HepG2 (cell line): ENCODE measurements around the gene WDR62. TPM values are rescaled to one million over a fixed set of nuclear protein-coding genes. Genes with fewer than 3 reads are reported as not detected.

Experiments used
- ATAC-seq: fragments of 200-7000 bp; cut with Tn5 transposase; 3 replicates; pipeline ENCODE4 v1.9.1; 2020; ENCODE audit warnings: mild to moderate bottlenecking, moderate library complexity
- BruUV-seq: library from RNA; stranded (reverse); fragments of 400-500 nt; replicated peaks from 2 replicates; lab custom pipeline; 2021; lab: Mats Ljungman, UMichigan
- CTCF ChIA-PET: fragments of 300-600 bp; formaldehyde crosslinking; extraction: SDS; loops from one replicate; lab custom pipeline; 2021; ENCODE audit warnings: low total read pairs, inconsistent platforms, low intra/inter-chr PET ratio; lab: Yijun Ruan, JAX
- POLR2A ChIA-PET: fragments of 350-600 bp; sonication (Branson Sonifier 250); formaldehyde crosslinking; loops from one replicate; lab custom pipeline; 2020; ENCODE audit warnings: antibody characterized with exemption, inconsistent platforms; lab: Yijun Ruan, JAX
- DNase-seq: peaks from one replicate; pipeline ENCODE4 v3.0.0-alpha.2; 2015; ENCODE audit warnings: low spot score
- FAIRE-seq: peaks from 3 replicates; lab custom pipeline; 2011; peaks lifted over from hg19 to GRCh38; lab: Jason Lieb, UNC
- H2AFZ ChIP-seq: one replicate; pipeline ENCODE4 v1.6.1; 2011; ENCODE audit warnings: low read length, inconsistent platforms
- H3K27ac ChIP-seq: fragments of 300-600 bp; 3 replicates; pipeline ENCODE4 v1.8.0; 2011; ENCODE audit warnings: mixed run types, mild to moderate bottlenecking, mixed read lengths, low read length, inconsistent platforms; ENCODE audit not compliant: insufficient read depth; ENCODE audit errors: extremely low read length
- H3K27me3 ChIP-seq, 2 experiments: fragments of 200-600 bp in 1 of 2; 2 replicates in 1 of 2; 3 replicates in 1 of 2; pipeline versions ENCODE4 v1.6.0 to v1.8.0; 2011; ENCODE audit warnings: low read length in 2 of 2, mild to moderate bottlenecking in 2 of 2, moderate library complexity in 2 of 2, inconsistent platforms in 1 of 2; ENCODE audit not compliant: insufficient read depth in 2 of 2, control insufficient read depth in 1 of 2
- H3K36me3 ChIP-seq, 2 experiments: fragments of 200-600 bp in 1 of 2; replicated peaks in 1 of 2; 2 replicates in 1 of 2; 3 replicates in 1 of 2; pipeline versions ENCODE4 v1.5.1 to v1.8.0; 2011; ENCODE audit warnings: low read length in 2 of 2, inconsistent platforms in 1 of 2; ENCODE audit not compliant: insufficient read depth in 2 of 2, control insufficient read depth in 1 of 2
- H3K4me1 ChIP-seq: 2 replicates; pipeline ENCODE4 v1.5.1; 2012; ENCODE audit warnings: low read length, inconsistent platforms; ENCODE audit not compliant: insufficient read depth
- H3K4me2 ChIP-seq: 2 replicates; pipeline ENCODE4 v1.6.0; 2011; ENCODE audit warnings: low read depth, low read length, inconsistent platforms
- H3K4me3 ChIP-seq, 3 experiments: fragments of 200-600 bp in 1 of 3; sonication (generic), shearing (Covaris generic) in 1 of 3; replicated peaks in 1 of 3; 2 replicates each; pipeline ENCODE4 v1.5.1; 2011 to 2016; ENCODE audit warnings: low read length in 3 of 3, inconsistent platforms in 2 of 3, low read depth in 2 of 3, mild to moderate bottlenecking in 2 of 3, control low read depth in 1 of 3, mixed read lengths in 1 of 3; ENCODE audit not compliant: insufficient read depth in 1 of 3
- H3K79me2 ChIP-seq: one replicate; pipeline ENCODE4 v1.6.1; 2011; ENCODE audit warnings: low read length, inconsistent platforms; ENCODE audit not compliant: insufficient read depth
- H3K9ac ChIP-seq: 2 replicates; pipeline ENCODE4 v1.6.0; 2011; ENCODE audit warnings: mild to moderate bottlenecking, low read depth, low read length, inconsistent platforms; ENCODE audit not compliant: insufficient read depth
- H3K9me3 ChIP-seq: 2 replicates; pipeline ENCODE4 v1.5.1; 2012; ENCODE audit warnings: mild to moderate bottlenecking, low read length
- H4K20me1 ChIP-seq: 2 replicates; pipeline ENCODE4 v1.6.0; 2011; ENCODE audit warnings: inconsistent platforms, mild to moderate bottlenecking, low read length, moderate library complexity; ENCODE audit not compliant: insufficient read depth
- FUBP1 ChIP-seq: sonication (generic); formaldehyde crosslinking; IDR thresholded peaks from 2 replicates; pipeline ENCODE4 v1.5.1; 2020; ENCODE audit warnings: missing genetic modification reagents, mild to moderate bottlenecking, borderline replicate concordance
- IRF1 ChIP-seq: sonication (generic); formaldehyde crosslinking; IDR thresholded peaks from 2 replicates; pipeline ENCODE4 v1.4.0; 2020; ENCODE audit warnings: low read depth, mild to moderate bottlenecking, missing genetic modification reagents
- MED1 ChIP-seq: sonication (generic); formaldehyde crosslinking; IDR thresholded peaks from 2 replicates; pipeline ENCODE4 v1.4.0; 2020; ENCODE audit warnings: missing genetic modification reagents
- MLX ChIP-seq: IDR thresholded peaks from 2 replicates; pipeline ENCODE4 v1.6.1; 2016
- RFX1 ChIP-seq: fragments of 450-650 bp; IDR thresholded peaks from 2 replicates; pipeline ENCODE4 v1.6.1; 2017
- ZNF597 ChIP-seq: sonication (generic); formaldehyde crosslinking; IDR thresholded peaks from 2 replicates; pipeline ENCODE4 v1.5.0; 2020; ENCODE audit warnings: missing genetic modification reagents
- ZNF639 ChIP-seq: conservative IDR thresholded peaks from 2 replicates; pipeline ENCODE4 v1.6.1; 2018; ENCODE audit warnings: missing genetic modification reagents
- WGBS: methylation state at CpG from one replicate; pipeline ENCODE4 v1.1.6; 2017; ENCODE audit warnings: low lambda C conversion rate; 5-methylcytosine and 5-hydroxymethylcytosine counted together
- in situ Hi-C: cut with HindIII; loops from 2 replicates; pipeline ENCODE4 v1.10.0; 2017; ENCODE audit warnings: low pct_unique_long_range_greater_than_20kb; ENCODE audit not compliant: extremely low pct_ligation_motif_present
- intact Hi-C: fragments of 100-400 bp; cut with micrococcal nuclease; formaldehyde crosslinking; loops from one replicate; pipeline ENCODE4 v1.10.0; 2022; ENCODE audit not compliant: unreplicated experiment
- polyA plus RNA-seq, 8 experiments: library from polyadenylated mRNA; depleted of rRNA in 3 of 8; stranded (reverse) in 7 of 8; unstranded in 1 of 8; fragments of >200 nt; fragmentation: Illumina TruSeq in 4 of 8; extraction: Trizol in 4 of 8; gene quantifications; 2 replicates each; pipeline versions ENCODE4 v1.2.1 to v1.2.3, GENCODE V29; 2011 to 2016; ENCODE audit warnings: low read depth in 4 of 8, missing spikeins in 1 of 8, mixed read lengths in 1 of 8; ENCODE audit not compliant: insufficient read depth in 1 of 8
- total RNA-seq, 5 experiments: library from RNA; depleted of rRNA; stranded (reverse); fragments of >200 nt; fragmentation: Illumina TruSeq; extraction: Trizol; gene quantifications; 2 replicates each; pipeline ENCODE4 v1.2.3, GENCODE V29; 2016; ENCODE audit warnings: low read depth in 1 of 5
- TF ChIP-seq, protein P1 (sequence below): sonication (generic); formaldehyde crosslinking; IDR thresholded peaks from 2 replicates; pipeline ENCODE4 v1.5.1; 2020; ENCODE audit warnings: missing genetic modification reagents, mild to moderate bottlenecking, borderline replicate concordance

Gene WDR62
- total and polyA plus RNA-seq, 2 of the 13 experiments (the other 11 are each of a cell fraction or from before 2014, with no cell fraction given), result 5.8 to 12.5 TPM

DNA sequence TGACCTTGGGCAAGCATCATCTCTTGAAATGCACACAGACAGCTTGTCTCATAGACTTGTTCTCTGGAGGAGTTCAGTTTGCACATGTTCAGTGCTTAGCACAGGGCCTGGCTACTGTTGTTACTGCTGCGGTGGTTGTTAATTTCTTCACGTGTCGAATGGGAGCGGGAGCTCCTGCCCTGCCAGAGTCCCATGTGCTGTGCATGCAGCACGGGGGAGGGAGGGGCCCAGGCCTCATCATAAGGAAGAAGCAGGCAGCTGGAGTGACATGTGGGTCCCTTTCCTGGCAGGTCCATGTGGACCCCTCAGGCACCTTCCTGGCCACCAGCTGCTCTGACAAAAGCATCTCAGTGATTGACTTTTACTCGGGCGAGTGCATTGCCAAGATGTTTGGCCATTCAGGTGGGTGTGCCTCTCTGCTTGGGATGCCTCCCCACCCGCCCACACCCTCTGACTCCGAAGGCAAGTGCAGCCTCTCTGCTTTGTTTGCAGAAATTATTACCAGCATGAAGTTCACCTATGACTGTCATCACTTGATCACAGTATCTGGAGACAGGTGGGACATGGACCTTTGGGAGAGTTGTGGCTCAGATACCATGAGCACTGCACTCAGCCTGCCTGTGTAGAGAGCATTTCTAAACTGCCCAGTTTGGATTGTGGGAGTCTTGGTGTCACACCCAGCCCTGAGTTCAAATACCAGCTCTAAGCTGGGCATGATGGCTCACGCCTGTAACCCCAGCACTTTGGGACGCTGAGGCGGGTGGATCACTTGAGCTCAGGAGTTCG lies 36.4 kb downstream of the WDR62 start:
- no peaks in the 10 kb centered on the region for H3K9me3 ChIP-seq
- no peaks in the 10 kb centered on the region for H3K4me1 ChIP-seq
- no peaks in the 10 kb centered on the region for H4K20me1 ChIP-seq
- in situ Hi-C loops (no loop called here), intact Hi-C loops (no loop called here)
- H3K27me3 ChIP-seq, result no peaks in the 10 kb centered on the region
- no TSS peak for BruUV-seq
- H3K9ac ChIP-seq, result no peak overlapping the region
- DNase-seq (no peak), ATAC-seq (no peak), FAIRE-seq (no peak)
- no peak overlapping the region for H3K27ac ChIP-seq
- 100% methylated on average over 6 of the region's 13 CpGs for WGBS
- ChIA-PET CTCF (no interaction called here), POLR2A (no interaction called here)
- no peak overlapping the region for H3K4me3 ChIP-seq
- no peaks in the 10 kb centered on the region for H3K79me2 ChIP-seq
- no peak overlapping the region for H2AFZ ChIP-seq
- peaks cover 17 to 58% of the 10 kb centered on the region in 2 experiments; a peak in 4 of 5 replicates for H3K36me3 ChIP-seq
- no peak overlapping the region for H3K4me2 ChIP-seq
- no peak for TF ChIP-seq FUBP1 (CRISPR knock-in tag)
- TF ChIP-seq IRF1 (CRISPR knock-in tag), result no peak
- TF ChIP-seq ZNF597 (CRISPR knock-in tag), result no peak
- TF ChIP-seq MLX (CRISPR knock-in tag), result no peak
- TF ChIP-seq, protein P1, sequence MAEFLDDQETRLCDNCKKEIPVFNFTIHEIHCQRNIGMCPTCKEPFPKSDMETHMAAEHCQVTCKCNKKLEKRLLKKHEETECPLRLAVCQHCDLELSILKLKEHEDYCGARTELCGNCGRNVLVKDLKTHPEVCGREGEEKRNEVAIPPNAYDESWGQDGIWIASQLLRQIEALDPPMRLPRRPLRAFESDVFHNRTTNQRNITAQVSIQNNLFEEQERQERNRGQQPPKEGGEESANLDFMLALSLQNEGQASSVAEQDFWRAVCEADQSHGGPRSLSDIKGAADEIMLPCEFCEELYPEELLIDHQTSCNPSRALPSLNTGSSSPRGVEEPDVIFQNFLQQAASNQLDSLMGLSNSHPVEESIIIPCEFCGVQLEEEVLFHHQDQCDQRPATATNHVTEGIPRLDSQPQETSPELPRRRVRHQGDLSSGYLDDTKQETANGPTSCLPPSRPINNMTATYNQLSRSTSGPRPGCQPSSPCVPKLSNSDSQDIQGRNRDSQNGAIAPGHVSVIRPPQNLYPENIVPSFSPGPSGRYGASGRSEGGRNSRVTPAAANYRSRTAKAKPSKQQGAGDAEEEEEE (CRISPR knock-in tag), result no peak
- TF ChIP-seq RFX1, result no peak
- TF ChIP-seq ZNF639, result no peak
- TF ChIP-seq MED1 (CRISPR knock-in tag), result no peak
